Colonic mucosa (tissue), 4 donors: ENCODE data around the gene USH2A. TPM values are rescaled to one million over a fixed set of nuclear protein-coding genes. Genes with fewer than 3 reads are reported as not detected.

Experiments used
- DNase-seq: peaks from one replicate; pipeline ENCODE4 v3.0.0-alpha.2; 2020
- H3K27ac ChIP-seq: fragments of 200-600 bp; one replicate; pipeline ENCODE4 v1.8.0; 2021
- H3K27me3 ChIP-seq: fragments of 200-600 bp; one replicate; pipeline ENCODE4 v1.8.0; 2021
- H3K36me3 ChIP-seq: fragments of 200-600 bp; one replicate; pipeline ENCODE4 v1.8.0; 2021
- H3K4me1 ChIP-seq: fragments of 200-600 bp; one replicate; pipeline ENCODE4 v1.8.0; 2021; ENCODE audit warnings: mild to moderate bottlenecking
- H3K4me3 ChIP-seq: fragments of 200-600 bp; one replicate; pipeline ENCODE4 v1.8.0; 2021
- H3K9ac ChIP-seq, 2 donors: one replicate each; pipeline ENCODE4 v1.7.0; 2013; ENCODE audit warnings: control low read depth in 2 of 2, low read depth in 2 of 2, low read length in 2 of 2
- H3K9me3 ChIP-seq: fragments of 200-600 bp; one replicate; pipeline ENCODE4 v1.8.0; 2021
- CTCF ChIP-seq: fragments of 200-600 bp; IDR thresholded peaks from one replicate; pipeline ENCODE4 v1.8.0; 2022; ENCODE audit warnings: antibody characterized with exemption, mild to moderate bottlenecking
- intact Hi-C: fragments of 100-400 bp; cut with DNase I; formaldehyde crosslinking; loops from one replicate; pipeline ENCODE4 v1.14.1; 2022
- total RNA-seq, 2 donors: library from RNA; stranded (reverse); fragmentation: NEBNext Ultra II Directional in 1 of 2; extraction: Animal tissue kit (Norgen Biotek cat#: 25700) in 1 of 2; gene quantifications; one replicate each; pipeline ENCODE4 v1.2.1, GENCODE V29; 2021
- donor health status: healthy.
- donor health status: DM: no; HTN: no; CAD: no.
- donor health status: DM: no; HTN: no; CAD: no.

Gene USH2A
- total RNA-seq, 2 donors from 2014 or later: 0.02 TPM; not detected in 1

- intact Hi-C loops: no loop called here
- no peak for TF ChIP-seq CTCF
- no peaks in the 10 kb centered on the region for H3K27me3 ChIP-seq
These were observed 704.5 kb downstream of the USH2A start for GRCh38 chr1:215718575-215719287.

GRCh38 chr1:215717677-215718426, 705.4 kb downstream of the USH2A start:
- intact Hi-C loops: no loop called here
- Histone ChIP-seq H3K27ac (no peak overlapping the region), H3K27me3 (no peaks in the 10 kb centered on the region), H3K4me1 (no peaks in the 10 kb centered on the region), H3K36me3 (no peaks in the 10 kb centered on the region), H3K4me3 (no peak overlapping the region), H3K9ac (no peak overlapping the region), H3K9me3 (no peaks in the 10 kb centered on the region)
- DNase-seq: no peak
- TF ChIP-seq CTCF: no peak

More at GRCh38 chr1:215718575-215719287, 704.5 kb downstream of the USH2A start:
- Histone ChIP-seq H3K4me1 (no peaks in the 10 kb centered on the region), H3K27ac (no peak overlapping the region), H3K4me3 (no peak overlapping the region), H3K9me3 (no peaks in the 10 kb centered on the region), H3K36me3 (no peaks in the 10 kb centered on the region), H3K9ac (no peak overlapping the region)
- no peak for DNase-seq

GRCh38 chr1:215710899-215711225, 712.4 kb downstream of the USH2A start:
- Histone ChIP-seq H3K27ac (no peak overlapping the region), H3K9me3 (no peaks in the 10 kb centered on the region), H3K4me3 (no peak overlapping the region), H3K4me1 (no peaks in the 10 kb centered on the region), H3K27me3 (no peaks in the 10 kb centered on the region), H3K9ac (no peak overlapping the region), H3K36me3 (no peaks in the 10 kb centered on the region)
- DNase-seq: no peak
- intact Hi-C loops: no loop called here
- no peak for TF ChIP-seq CTCF

- TF ChIP-seq CTCF: peak; percentile 43
- H3K27me3 ChIP-seq: no peaks in the 10 kb centered on the region
- no peak overlapping the region for H3K27ac ChIP-seq
- H3K9ac ChIP-seq: no peak overlapping the region
- H3K9me3 ChIP-seq: no peaks in the 10 kb centered on the region
- peak; percentile 22 for DNase-seq
- intact Hi-C loops: no loop called here
- no peak overlapping the region for H3K4me3 ChIP-seq
- no peaks in the 10 kb centered on the region for H3K4me1 ChIP-seq
- H3K36me3 ChIP-seq: no peaks in the 10 kb centered on the region
These were observed 713.0 kb downstream of the USH2A start for GRCh38 chr1:215710036-215710898.

- Histone ChIP-seq H3K4me3 (no peak overlapping the region), H3K27ac (no peak overlapping the region), H3K9me3 (no peaks in the 10 kb centered on the region), H3K4me1 (no peaks in the 10 kb centered on the region), H3K9ac (no peak overlapping the region), H3K36me3 (no peaks in the 10 kb centered on the region), H3K27me3 (no peaks in the 10 kb centered on the region)
- DNase-seq: no peak
- intact Hi-C loops: no loop called here
- TF ChIP-seq CTCF: no peak
These were observed 719.0 kb downstream of the USH2A start for GRCh38 chr1:215704089-215704860.
